Calu3 (cell line): ENCODE measurements around the gene RASSF4. TPM values are rescaled to one million over a fixed set of nuclear protein-coding genes. Genes with fewer than 3 reads are reported as not detected.

Experiments used
- Bru-seq: library from RNA; stranded (reverse); fragments of 400-500 nt; gene quantifications from one replicate; lab custom pipeline; 2021; lab: Mats Ljungman, UMichigan
- BruChase-seq, 2 experiments: library from RNA; stranded (reverse); fragments of 400-500 nt; gene quantifications; one replicate each; lab custom pipeline; 2021; lab: Mats Ljungman, UMichigan
- BruUV-seq: library from RNA; stranded (reverse); fragments of 400-500 nt; replicated peaks from 2 replicates; lab custom pipeline; 2021; lab: Mats Ljungman, UMichigan
- CTCF ChIA-PET: fragments of 300-600 bp; sonication (Branson Sonifier 250); formaldehyde crosslinking; loops from one replicate; lab custom pipeline; 2022; ENCODE audit warnings: antibody characterized with exemption; lab: Charles Lee
- DNase-seq: peaks from one replicate; pipeline ENCODE4 v3.0.0; 2022
- H3K27ac Mint-ChIP-seq: one replicate; pipeline ENCODE4 v1.8.0; 2022; ENCODE audit warnings: mixed read lengths; ENCODE audit not compliant: unreplicated experiment
- H3K27me3 Mint-ChIP-seq: one replicate; pipeline ENCODE4 v1.8.0; 2022; ENCODE audit warnings: mixed read lengths; ENCODE audit not compliant: unreplicated experiment
- H3K36me3 Mint-ChIP-seq: one replicate; pipeline ENCODE4 v1.8.0; 2022; ENCODE audit warnings: mild to moderate bottlenecking, moderate library complexity, mixed read lengths; ENCODE audit not compliant: insufficient read depth, unreplicated experiment
- H3K4me1 Mint-ChIP-seq: one replicate; pipeline ENCODE4 v1.8.0; 2022; ENCODE audit warnings: mild to moderate bottlenecking, low read depth, mixed read lengths; ENCODE audit not compliant: unreplicated experiment
- H3K4me3 Mint-ChIP-seq: one replicate; pipeline ENCODE4 v1.8.0; 2022; ENCODE audit warnings: mild to moderate bottlenecking, low read depth, moderate library complexity, mixed read lengths; ENCODE audit not compliant: unreplicated experiment
- H3K9me3 Mint-ChIP-seq: one replicate; pipeline ENCODE4 v1.8.0; 2022; ENCODE audit warnings: low read depth, mixed read lengths; ENCODE audit not compliant: unreplicated experiment
- intact Hi-C: fragments of 100-400 bp; cut with micrococcal nuclease; formaldehyde crosslinking; loops from one replicate; pipeline ENCODE4 v1.10.0; 2022; ENCODE audit not compliant: unreplicated experiment
- long read RNA-seq: library from polyadenylated mRNA; stranded (forward); transcript quantifications from one replicate; pipeline ENCODE4 v2.0.0, GENCODE V29; 2022
- total RNA-seq: library from RNA; stranded (reverse); gene quantifications from 2 replicates; pipeline ENCODE4 v1.2.3, GENCODE V29; 2022
- TF ChIP-seq, protein P1 (sequence below): fragments of 200-600 bp; IDR thresholded peaks from one replicate; pipeline ENCODE4 v1.8.0; 2022; ENCODE audit warnings: antibody characterized with exemption; ENCODE audit not compliant: unreplicated experiment

RASSF4 gene
- total RNA-seq = 2.2 and 2.4 TPM in 2 replicates
- percentile 22 among the genes with signal in this experiment for Bru-seq, nascent RNA
- BruChase-seq, experiment 1, labeled RNA remaining after a 6-hour chase = percentile 30 among the genes with signal in this experiment
- BruChase-seq, experiment 2, labeled RNA remaining after a 2-hour chase = percentile 32 among the genes with signal in this experiment
- long read RNA-seq, partial matches to known transcripts = 0 of 6 reads
- long read RNA-seq, other reads (novel, unspliced or antisense) = 5 of 6 reads

GRCh38 chr10:44959247-44960087 is at the start of gene RASSF4:
TSS of gene RASSF4 (plus strand) at chr10:44959802. CDS start at chr10:44970203, 10,401 bp downstream.
- Mint-ChIP-seq H3K27me3 (no peaks in the 10 kb centered on the region), H3K27ac (peak within 1 kb of the TSS; percentile 33), H3K9me3 (no peaks in the 10 kb centered on the region), H3K4me3 (peak within 1 kb of the TSS; percentile 76), H3K4me1 (peaks cover 14% of the 10 kb centered on the region), H3K36me3 (peaks cover 24% of the 10 kb centered on the region)
- TF ChIP-seq, protein P1, sequence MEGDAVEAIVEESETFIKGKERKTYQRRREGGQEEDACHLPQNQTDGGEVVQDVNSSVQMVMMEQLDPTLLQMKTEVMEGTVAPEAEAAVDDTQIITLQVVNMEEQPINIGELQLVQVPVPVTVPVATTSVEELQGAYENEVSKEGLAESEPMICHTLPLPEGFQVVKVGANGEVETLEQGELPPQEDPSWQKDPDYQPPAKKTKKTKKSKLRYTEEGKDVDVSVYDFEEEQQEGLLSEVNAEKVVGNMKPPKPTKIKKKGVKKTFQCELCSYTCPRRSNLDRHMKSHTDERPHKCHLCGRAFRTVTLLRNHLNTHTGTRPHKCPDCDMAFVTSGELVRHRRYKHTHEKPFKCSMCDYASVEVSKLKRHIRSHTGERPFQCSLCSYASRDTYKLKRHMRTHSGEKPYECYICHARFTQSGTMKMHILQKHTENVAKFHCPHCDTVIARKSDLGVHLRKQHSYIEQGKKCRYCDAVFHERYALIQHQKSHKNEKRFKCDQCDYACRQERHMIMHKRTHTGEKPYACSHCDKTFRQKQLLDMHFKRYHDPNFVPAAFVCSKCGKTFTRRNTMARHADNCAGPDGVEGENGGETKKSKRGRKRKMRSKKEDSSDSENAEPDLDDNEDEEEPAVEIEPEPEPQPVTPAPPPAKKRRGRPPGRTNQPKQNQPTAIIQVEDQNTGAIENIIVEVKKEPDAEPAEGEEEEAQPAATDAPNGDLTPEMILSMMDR = no peak
- CTCF ChIA-PET = no interaction called here
- intact Hi-C loops = no loop called here
- BruUV-seq = no TSS peak
- peak; percentile 95 for DNase-seq

DNA sequence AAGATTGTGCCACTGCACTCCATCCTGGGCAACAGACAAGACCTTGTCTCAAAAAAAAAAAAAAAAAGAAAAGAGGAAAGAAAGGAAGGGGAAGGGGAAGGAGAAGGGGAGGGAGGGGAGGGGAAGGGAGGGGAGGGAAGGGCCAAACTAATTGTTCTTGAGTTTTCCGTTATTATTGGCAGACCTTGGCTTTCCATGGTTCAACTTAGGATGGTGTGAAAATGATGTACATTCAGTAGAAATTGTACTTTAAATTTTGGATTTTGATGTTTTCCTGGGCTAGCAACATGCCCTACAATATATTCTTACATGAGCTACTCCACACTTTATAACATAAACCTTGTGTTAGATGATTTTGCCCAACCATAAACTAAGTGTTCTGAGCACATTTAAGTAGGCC is 49.7 kb upstream of the RASSF4 start:
- intact Hi-C loops = loop anchor here (5.0 kb wide), 1 partner anchor 43 kb away; no protein-coding TSS in a partner anchor

DNA sequence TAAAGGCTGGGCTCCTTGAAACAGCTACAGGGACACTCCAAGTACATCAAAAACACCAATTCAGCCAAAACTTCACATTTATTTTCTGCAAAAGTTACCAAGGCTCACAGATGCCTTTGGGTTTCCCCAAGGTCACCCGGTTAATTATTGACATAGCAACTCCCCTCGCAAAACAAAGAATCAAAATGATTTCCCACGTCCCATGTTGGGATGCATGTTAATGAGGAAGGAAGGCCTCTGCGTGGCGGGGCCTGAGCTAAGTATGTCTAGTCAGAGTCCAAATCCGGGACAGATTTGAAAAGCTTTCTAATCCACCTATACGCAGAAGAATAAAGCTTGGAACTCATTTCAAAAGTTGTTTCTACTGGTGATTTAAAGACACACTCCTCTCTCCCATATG is 49.0 kb upstream of the RASSF4 start:
- Mint-ChIP-seq H3K4me3 (peak overlapping the region; percentile 33), H3K9me3 (no peaks in the 10 kb centered on the region), H3K27me3 (peaks cover 9% of the 10 kb centered on the region), H3K36me3 (no peaks in the 10 kb centered on the region), H3K27ac (no peak overlapping the region), H3K4me1 (peaks cover 14% of the 10 kb centered on the region)
- DNase-seq = no peak
- BruUV-seq = no TSS peak
- intact Hi-C loops = loop anchor here (5.0 kb wide), 1 partner anchor 43 kb away; no protein-coding TSS in a partner anchor
- TF ChIP-seq, protein P1 = no peak
- CTCF ChIA-PET = interaction anchor here (0.9 to 2.2 kb wide), 4 partner anchors 9 to 15 kb away, joined by 3 to 5 read pairs (median 4); no protein-coding TSS in a partner anchor

More for the DNA sequence above, 49.7 kb upstream of the RASSF4 start:
- BruUV-seq = no TSS peak
- Mint-ChIP-seq H3K9me3 (no peaks in the 10 kb centered on the region), H3K4me3 (no peak overlapping the region), H3K4me1 (peaks cover 14% of the 10 kb centered on the region), H3K27me3 (peaks cover 3% of the 10 kb centered on the region), H3K27ac (no peak overlapping the region), H3K36me3 (no peaks in the 10 kb centered on the region)
- CTCF ChIA-PET = interaction anchor here (1.3 kb wide), 1 partner anchor 11 kb away, joined by 3 read pairs; no protein-coding TSS in a partner anchor
- no peak for DNase-seq
- TF ChIP-seq, protein P1 = no peak

- no TSS peak for BruUV-seq
- no peaks in the 10 kb centered on the region for H3K36me3 Mint-ChIP-seq
- H3K4me1 Mint-ChIP-seq = peaks cover 14% of the 10 kb centered on the region
- TF ChIP-seq, protein P1 = no peak
- DNase-seq = peak; percentile 79
- H3K27me3 Mint-ChIP-seq = peaks cover 15% of the 10 kb centered on the region
- no peak within 1 kb of the TSS for H3K27ac Mint-ChIP-seq
- peak within 1 kb of the TSS; percentile 33 for H3K4me3 Mint-ChIP-seq
- H3K9me3 Mint-ChIP-seq = no peaks in the 10 kb centered on the region
- intact Hi-C loops = loop anchor here (5.0 kb wide), 1 partner anchor 44 kb away; no protein-coding TSS in a partner anchor
- CTCF ChIA-PET = interaction anchor here (0.6 to 2.2 kb wide), 6 partner anchors 9 to 752 kb away, joined by 3 to 5 read pairs (median 4); no protein-coding TSS in a partner anchor
These were observed 48.5 kb upstream of the RASSF4 start, which contains the start of gene TMEM72 for GRCh38 chr10:44911081-44911540. TSS of gene TMEM72 (plus strand) at chr10:44911337. CDS start at chr10:44911513, 176 bp downstream.
